Uterus (tissue), 4 donors: Measurements from ENCODE around the gene RABEP2. TPM values are rescaled to one million over a fixed set of nuclear protein-coding genes. Genes with fewer than 3 reads are reported as not detected.
A peak's percentile ranks its signal among the peaks of the same experiment; 100 is the strongest.

ENCODE experiments used
- DNase-seq, 2 donors: peaks; one replicate each; pipeline ENCODE4 v3.0.0-alpha.2; 2019 to 2020
- H3K27ac ChIP-seq, 2 donors: fragments of 200-600 bp; sonication (generic); 1 replicate in 1 of 2; 2 replicates in 1 of 2; pipeline ENCODE4 v1.5.1; 2016 to 2018
- H3K27me3 ChIP-seq, 2 donors: fragments of 200-600 bp; sonication (generic); one replicate each; pipeline ENCODE4 v1.5.1; 2018 to 2019; ENCODE audit warnings: control low read depth in 1 of 2
- H3K36me3 ChIP-seq, 2 donors: fragments of 200-600 bp; sonication (generic); one replicate each; pipeline ENCODE4 v1.5.1; 2019; ENCODE audit warnings: control low read depth in 1 of 2
- H3K4me1 ChIP-seq, 2 donors: fragments of 200-600 bp; sonication (generic); one replicate each; pipeline ENCODE4 v1.5.1; 2018 to 2019; ENCODE audit warnings: control low read depth in 1 of 2
- H3K4me3 ChIP-seq, 2 donors: fragments of 200-600 bp; sonication (generic); 1 replicate in 1 of 2; 2 replicates in 1 of 2; pipeline ENCODE4 v1.5.1; 2018 to 2019; ENCODE audit warnings: mild to moderate bottlenecking in 1 of 2
- H3K9me3 ChIP-seq, 2 donors: fragments of 200-600 bp; sonication (generic); one replicate each; pipeline ENCODE4 v1.5.1; 2019; ENCODE audit warnings: control low read depth in 1 of 2
- CTCF ChIP-seq, 4 experiments: fragments of 200-600 bp in 2 of 4; fragments of 450-650 bp in 2 of 4; sonication (generic) in 2 of 4; IDR thresholded peaks; one replicate each; pipeline ENCODE4 v1.5.1; 2016 to 2019; ENCODE audit warnings: antibody characterized with exemption in 4 of 4, mild to moderate bottlenecking in 2 of 4, moderate library complexity in 1 of 4
- POLR2A ChIP-seq, 2 donors: fragments of 450-650 bp; IDR thresholded peaks; one replicate each; pipeline ENCODE4 v1.6.1; 2016; ENCODE audit warnings: antibody characterized with exemption in 2 of 2, mild to moderate bottlenecking in 1 of 2, moderate library complexity in 1 of 2
- intact Hi-C: fragments of 100-400 bp; cut with DNase I; formaldehyde crosslinking; loops from one replicate; pipeline ENCODE4 v1.15.1; 2023; ENCODE audit warnings: low total_unique reads
- total RNA-seq, 4 donors: library from RNA; depleted of rRNA in 3 of 4; stranded (reverse); fragments of >200 nt in 3 of 4; gene quantifications; one replicate each; pipeline versions ENCODE4 v1.1.0 to v1.2.4, GENCODE V29; 2014 to 2023
- donor health status: DM: yes; HTN: yes; CAD: no.

Gene RABEP2
- total RNA-seq, 4 donors from 2014 or later: 4.9 to 41.1 (median 9.3) TPM

GRCh38 chr16:28865722-28866453 lies 59.1 kb downstream of the RABEP2 start:
- H3K36me3 ChIP-seq: no peaks in the 10 kb centered on the region
- H3K27me3 ChIP-seq: no peaks in the 10 kb centered on the region
- peaks cover 0 to 9% of the 10 kb centered on the region in 2 donors for H3K4me1 ChIP-seq
- no peak overlapping the region for H3K4me3 ChIP-seq
- intact Hi-C loops: no loop called here
- no peak for TF ChIP-seq CTCF (IDR thresholded peaks at IDR 0.05)
- no peak for TF ChIP-seq POLR2A (IDR thresholded peaks at IDR 0.05)
- no peak for DNase-seq
- H3K9me3 ChIP-seq: no peaks in the 10 kb centered on the region
- H3K27ac ChIP-seq: no peak overlapping the region

GRCh38 chr16:28865001-28865688 lies 59.9 kb downstream of the RABEP2 start:
- Histone ChIP-seq H3K9me3 (no peaks in the 10 kb centered on the region), H3K27ac (no peak overlapping the region), H3K36me3 (no peaks in the 10 kb centered on the region), H3K4me3 (no peak overlapping the region), H3K27me3 (no peaks in the 10 kb centered on the region), H3K4me1 (peaks cover 0 to 9% of the 10 kb centered on the region in 2 donors)
- DNase-seq: no peak
- no peak for TF ChIP-seq POLR2A (IDR thresholded peaks at IDR 0.05)
- TF ChIP-seq CTCF (IDR thresholded peaks at IDR 0.05): no peak
- intact Hi-C loops: no loop called here

- H3K9me3 ChIP-seq: no peaks in the 10 kb centered on the region
- no peaks in the 10 kb centered on the region for H3K27me3 ChIP-seq
- H3K4me3 ChIP-seq: peak overlapping the region; percentile 81 to 94
- peak; percentile 40 to 45 for DNase-seq
- peaks cover 0 to 9% of the 10 kb centered on the region in 2 donors for H3K4me1 ChIP-seq
- peak overlapping the region; percentile 95 to 96 for H3K27ac ChIP-seq
- intact Hi-C loops: no loop called here
- TF ChIP-seq CTCF (IDR thresholded peaks at IDR 0.05) (no peak), POLR2A (IDR thresholded peaks at IDR 0.05) (no peak)
- H3K36me3 ChIP-seq: no peaks in the 10 kb centered on the region
These were observed 60.9 kb downstream of the RABEP2 start for GRCh38 chr16:28863929-28864793.

- H3K27me3 ChIP-seq: no peaks in the 10 kb centered on the region
- intact Hi-C loops: no loop called here
- TF ChIP-seq POLR2A (IDR thresholded peaks at IDR 0.05) (no peak), CTCF (IDR thresholded peaks at IDR 0.05) (no peak)
- no peaks in the 10 kb centered on the region for H3K36me3 ChIP-seq
- H3K9me3 ChIP-seq: no peaks in the 10 kb centered on the region
- H3K4me1 ChIP-seq: no peaks in the 10 kb centered on the region
- H3K27ac ChIP-seq: no peak overlapping the region
- no peak overlapping the region for H3K4me3 ChIP-seq
- no peak for DNase-seq
These were observed 65.7 kb downstream of the RABEP2 start for GRCh38 chr16:28859326-28859725.
